ENCODE measurements around the gene GRID2. TPM values are rescaled to one million over a fixed set of nuclear protein-coding genes. Genes with fewer than 3 reads are reported as not detected.

Gene GRID2
- total and polyA plus RNA-seq, 2 of the 13 experiments (the other 11 are each of a cell fraction or from before 2014, with no cell fraction given) = not detected

- H3K27me3 ChIP-seq (ENCODE audit: control insufficient read depth in 1 of 2, insufficient read depth in 2 of 2, low read length in 2 of 2) = no peaks in the 10 kb centered on the region
- in situ Hi-C loops (cut with HindIII; ENCODE audit: extremely low pct_ligation_motif_present, low pct_unique_long_range_greater_than_20kb) (no loop called here), intact Hi-C loops (cut with micrococcal nuclease; ENCODE audit: unreplicated experiment) (no loop called here)
- no peak overlapping the region for H2AFZ ChIP-seq (ENCODE audit: low read length)
- POLR2A ChIA-PET = no interaction called here
- H3K4me2 ChIP-seq (ENCODE audit: low read depth, low read length) = no peak overlapping the region
- H3K36me3 ChIP-seq (replicated peaks in 1 of 2; ENCODE audit: control insufficient read depth in 1 of 2, insufficient read depth in 2 of 2, low read length in 2 of 2) = no peaks in the 10 kb centered on the region
- H3K79me2 ChIP-seq (ENCODE audit: insufficient read depth, low read length) = no peaks in the 10 kb centered on the region
- no peak overlapping the region for H3K9ac ChIP-seq (ENCODE audit: insufficient read depth, low read depth, low read length)
- no peak overlapping the region for H3K4me3 ChIP-seq (replicated peaks in 1 of 3; ENCODE audit: insufficient read depth in 1 of 3, low read depth in 2 of 3, low read length in 3 of 3)
- WGBS (ENCODE audit: low lambda C conversion rate) = 6% methylated on average over 1 of the region's 1 CpG
- CTCF ChIA-PET (ENCODE audit: low intra/inter-chr PET ratio, low total read pairs) = no interaction called here
- no peaks in the 10 kb centered on the region for H3K4me1 ChIP-seq (ENCODE audit: insufficient read depth, low read length)
- FAIRE-seq (no peak), DNase-seq (ENCODE audit: low spot score) (no peak), ATAC-seq (no peak)
- BruUV-seq (replicated peaks) = no TSS peak
- no peaks in the 10 kb centered on the region for H4K20me1 ChIP-seq (ENCODE audit: insufficient read depth, low read length)
- H3K9me3 ChIP-seq (ENCODE audit: low read length) = no peaks in the 10 kb centered on the region
- no peak overlapping the region for H3K27ac ChIP-seq (ENCODE audit: extremely low read length, insufficient read depth, low read length)
- TF ChIP-seq PAX8 (CRISPR knock-in tag; IDR thresholded peaks at IDR 0.05; ENCODE audit: borderline replicate concordance) (no peak), ZNF567 (CRISPR knock-in tag; IDR thresholded peaks at IDR 0.05; ENCODE audit: borderline replicate concordance) (no peak), ZHX1 (CRISPR knock-in tag; IDR thresholded peaks at IDR 0.05; ENCODE audit: low read depth) (no peak), ZBTB40 (IDR thresholded peaks at IDR 0.05) (no peak), ZBTB40 (CRISPR knock-in tag; IDR thresholded peaks at IDR 0.05) (no peak), ZNF678 (CRISPR knock-in tag; IDR thresholded peaks at IDR 0.05) (no peak), ZNF644 (CRISPR knock-in tag; IDR thresholded peaks at IDR 0.05; ENCODE audit: low read depth) (no peak), ZNF709 (CRISPR knock-in tag; IDR thresholded peaks at IDR 0.05) (no peak), ZBTB42 (CRISPR knock-in tag; IDR thresholded peaks at IDR 0.05) (no peak), CBX5 (CRISPR knock-in tag; IDR thresholded peaks at IDR 0.05; ENCODE audit: borderline replicate concordance) (no peak), ZMYM4 (CRISPR knock-in tag; IDR thresholded peaks at IDR 0.05) (no peak)
Observed at GRCh38 chr4:92477298-92477697, 173.5 kb downstream of the GRID2 start.

Measured in HepG2 (cell line).